Right ventricle myocardium inferior (tissue), 1 donor: ENCODE results near the gene TMX4. TPM values are rescaled to one million over a fixed set of nuclear protein-coding genes. Genes with fewer than 3 reads are reported as not detected.
"Not testable (repeated sequence)": the region's sequence is repeated elsewhere in the genome, so short reads cannot be mapped to it uniquely, and the experiment has no call there.

Experiments
- ATAC-seq: fragments of 200-7000 bp; cut with Tn5 transposase; one replicate; pipeline ENCODE4 v1.9.1; 2020; ENCODE audit warnings: mild to moderate bottlenecking, moderate library complexity
- DNase-seq: peaks from one replicate; pipeline ENCODE4 v3.0.0; 2021; ENCODE audit errors: missing footprints
- intact Hi-C: fragments of 100-400 bp; cut with DNase I; formaldehyde crosslinking; loops from one replicate; pipeline ENCODE4 v1.11.0; 2022
- long read RNA-seq: library from polyadenylated mRNA; unstranded; transcript quantifications from one replicate; pipeline ENCODE4 v2.0.0, GENCODE V29; 2021
- total RNA-seq: library from RNA; stranded (reverse); fragmentation: NEBNext Ultra II Directional; extraction: Animal tissue kit (Norgen Biotek cat#: 25700); gene quantifications from one replicate; pipeline ENCODE4 v1.2.1, GENCODE V29; 2021
- donor health status: DM: no; HTN: yes; CAD: no; lungs with severe emphysema.

The TMX4 gene, protein sequence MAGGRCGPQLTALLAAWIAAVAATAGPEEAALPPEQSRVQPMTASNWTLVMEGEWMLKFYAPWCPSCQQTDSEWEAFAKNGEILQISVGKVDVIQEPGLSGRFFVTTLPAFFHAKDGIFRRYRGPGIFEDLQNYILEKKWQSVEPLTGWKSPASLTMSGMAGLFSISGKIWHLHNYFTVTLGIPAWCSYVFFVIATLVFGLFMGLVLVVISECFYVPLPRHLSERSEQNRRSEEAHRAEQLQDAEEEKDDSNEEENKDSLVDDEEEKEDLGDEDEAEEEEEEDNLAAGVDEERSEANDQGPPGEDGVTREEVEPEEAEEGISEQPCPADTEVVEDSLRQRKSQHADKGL
- total RNA-seq: 114 TPM
- long read RNA-seq, full-length matches to known transcripts: 68 of 83 reads
- long read RNA-seq, partial matches to known transcripts: 2 of 83 reads
- long read RNA-seq, other reads (novel, unspliced or antisense): 13 of 83 reads

DNA sequence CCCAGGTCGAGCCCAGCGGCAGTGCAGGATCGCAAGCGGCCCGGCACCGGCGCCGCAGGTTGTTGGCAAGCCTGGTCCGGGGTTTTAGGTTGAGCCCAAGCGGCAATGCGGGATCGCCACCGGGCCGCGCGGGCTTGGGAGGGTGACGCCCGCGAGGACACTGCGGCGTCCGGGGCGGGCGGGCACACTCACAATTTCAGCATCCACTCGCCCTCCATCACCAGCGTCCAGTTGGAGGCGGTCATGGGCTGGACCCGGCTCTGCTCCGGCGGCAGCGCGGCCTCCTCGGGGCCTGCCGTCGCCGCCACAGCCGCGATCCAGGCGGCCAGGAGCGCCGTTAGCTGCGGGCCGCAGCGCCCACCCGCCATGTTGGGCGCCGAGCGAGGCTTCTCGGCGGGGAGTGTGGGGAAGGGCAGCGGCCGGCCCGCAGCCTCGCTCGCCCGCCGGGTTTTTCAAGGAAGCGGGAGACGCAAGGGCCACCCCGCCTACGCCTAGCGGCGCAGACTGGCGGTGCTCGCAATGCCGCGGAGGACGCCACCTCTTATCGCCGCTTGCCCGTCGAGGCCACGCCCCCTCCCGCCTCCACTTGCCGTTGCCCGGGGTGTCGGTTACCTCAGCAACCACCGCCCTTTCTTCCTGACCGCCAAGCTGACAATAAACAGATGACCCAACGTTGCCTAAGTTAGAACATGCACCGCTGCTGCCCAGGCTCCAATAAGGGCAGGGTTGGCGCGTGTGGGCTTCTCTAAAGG is at the start of gene TMX4:
Gene TMX4, minus strand, starts transcription at position 516 of the 752 bp plus-strand sequence. Its CDS starts 148 bp downstream, at position 368.
- DNase-seq: peak; percentile 100
- ATAC-seq: peak; percentile 97
- intact Hi-C loops: no loop called here

- DNase-seq (no peak), ATAC-seq (no peak)
- intact Hi-C loops: no loop called here
These were observed 47.5 kb upstream of the TMX4 start for GRCh38 chr20:8067082-8067481.

GRCh38 chr20:8066662-8067061 is 47.1 kb upstream of the TMX4 start:
- ATAC-seq (no peak), DNase-seq (no peak)
- intact Hi-C loops: no loop called here

DNA sequence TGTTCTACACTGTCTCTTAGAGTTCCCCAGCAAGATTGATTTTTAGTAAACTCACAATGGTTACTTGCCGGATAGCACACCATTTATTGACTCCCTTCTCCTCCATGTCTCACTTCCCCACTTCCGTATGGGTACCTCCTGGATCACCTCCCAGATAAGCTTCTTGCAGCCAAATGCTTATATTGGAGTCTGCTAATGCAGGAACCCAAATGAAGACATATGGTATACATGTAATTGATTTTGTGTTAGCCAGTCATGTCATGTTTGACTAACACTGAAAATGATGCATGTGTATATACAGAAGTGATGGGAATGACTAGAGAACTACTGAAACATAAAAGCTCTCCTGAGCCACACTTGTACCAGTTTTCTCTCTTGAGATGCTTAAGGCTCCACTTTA is 46.1 kb upstream of the TMX4 start:
- no peak for DNase-seq
- intact Hi-C loops: no loop called here
- ATAC-seq: no peak

DNA sequence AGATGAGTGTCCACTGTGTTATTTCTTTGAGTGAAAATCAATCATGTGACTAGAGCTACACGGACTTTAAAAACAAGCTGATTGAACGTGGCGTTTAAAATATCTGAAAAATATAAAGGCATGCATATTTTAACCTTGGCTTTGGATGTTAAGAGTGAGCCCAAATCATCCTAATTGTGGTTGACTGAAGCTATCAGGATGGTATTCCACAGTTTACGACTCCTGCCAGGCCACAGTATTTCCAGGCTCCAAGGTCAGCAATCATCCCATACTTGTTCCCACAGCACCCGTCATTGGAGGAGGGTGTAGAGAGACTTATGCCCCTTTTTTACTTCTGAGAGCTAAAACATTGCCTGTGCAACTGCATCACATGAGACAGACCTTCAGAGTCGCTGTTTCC is 43.2 kb upstream of the TMX4 start:
- intact Hi-C loops: no loop called here
- no peak for ATAC-seq

GRCh38 chr20:8061861-8062518 is 42.4 kb upstream of the TMX4 start:
- intact Hi-C loops: no loop called here
- no peak for ATAC-seq

More for the DNA sequence above, 43.2 kb upstream of the TMX4 start:
- DNase-seq: no peak

DNA sequence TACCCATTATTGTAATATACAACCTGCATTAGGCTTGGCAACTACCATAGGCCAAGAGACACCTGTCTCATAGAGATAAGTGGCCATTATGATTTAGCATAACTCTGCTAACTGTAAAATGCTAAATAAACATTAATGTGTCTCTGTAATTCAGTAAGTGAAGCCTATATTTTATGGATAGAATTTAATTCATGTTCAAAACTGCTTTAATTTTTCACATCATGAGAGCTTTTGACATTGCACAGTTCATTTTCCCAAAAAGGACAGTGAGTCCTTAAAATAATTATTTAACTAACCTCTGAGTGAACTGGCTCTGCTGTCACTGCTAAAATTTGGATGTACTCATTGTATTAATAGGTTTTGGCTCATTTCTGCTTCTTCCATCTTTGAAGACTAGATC is 41.4 kb upstream of the TMX4 start:
- no peak for ATAC-seq
- intact Hi-C loops: no loop called here

More at GRCh38 chr20:8061861-8062518, 42.4 kb upstream of the TMX4 start:
- no peak for DNase-seq

DNA sequence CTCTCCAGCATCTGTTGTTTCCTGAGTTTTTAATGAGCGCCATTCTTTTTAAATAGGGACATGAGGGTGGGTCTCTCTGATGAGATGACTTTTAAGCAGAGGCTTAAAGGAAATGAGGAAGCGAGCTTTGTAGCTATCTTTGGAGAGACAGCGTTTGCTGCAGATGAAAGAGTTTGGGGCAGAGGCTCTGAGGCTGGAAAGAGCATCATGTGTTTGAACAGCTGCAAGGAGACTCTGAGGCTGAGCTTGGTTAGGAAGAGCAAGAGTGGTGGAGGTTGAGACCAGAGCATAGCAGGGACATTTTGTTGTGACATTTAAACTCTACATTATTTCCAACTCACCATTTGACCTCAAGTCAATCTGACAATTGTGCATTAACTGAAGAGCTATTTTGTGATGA is 38.3 kb upstream of the TMX4 start:
- ATAC-seq (no peak), DNase-seq (no peak)
- intact Hi-C loops: no loop called here

More for the DNA sequence above, 41.4 kb upstream of the TMX4 start:
- no peak for DNase-seq

GRCh38 chr20:8055096-8055495 is 35.5 kb upstream of the TMX4 start:
- no peak for DNase-seq
- ATAC-seq: no peak
- intact Hi-C loops: no loop called here

GRCh38 chr20:8050157-8050837 is 30.7 kb upstream of the TMX4 start:
- DNase-seq: no peak
- ATAC-seq: no peak
- intact Hi-C loops: no loop called here

GRCh38 chr20:8049310-8049709 is 29.7 kb upstream of the TMX4 start:
- DNase-seq (no peak), ATAC-seq (no peak)
- intact Hi-C loops: no loop called here

DNA sequence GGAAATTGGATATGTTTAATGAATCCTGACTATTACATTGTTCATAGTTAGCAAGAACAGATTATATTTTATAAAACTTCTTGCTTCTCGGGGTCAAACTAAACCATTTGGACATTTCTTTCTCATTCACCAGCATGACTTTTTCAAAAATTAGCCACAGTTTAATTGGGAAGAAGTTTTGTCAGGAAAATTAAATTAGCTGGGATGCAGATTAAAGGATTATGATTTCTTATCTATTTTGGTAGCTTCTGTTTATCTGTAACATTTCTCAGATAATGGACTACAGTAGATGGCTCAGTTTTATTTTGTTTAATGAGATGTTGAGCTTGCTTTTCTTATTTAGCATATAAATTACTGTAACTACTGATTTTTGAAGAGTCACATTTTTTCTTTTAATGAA is 26.4 kb upstream of the TMX4 start:
- no peak for ATAC-seq
- intact Hi-C loops: loop anchor here (2.0 kb wide), 1 partner anchor 677 kb away; no protein-coding TSS in a partner anchor
- no peak for DNase-seq

- intact Hi-C loops: loop anchor here (2.0 to 5.0 kb wide), 3 partner anchors 89 to 679 kb away; partner anchors contain the start of gene PLCB1
- DNase-seq (peak; percentile 13), ATAC-seq (peak; percentile 46)
These were observed 24.2 kb upstream of the TMX4 start for GRCh38 chr20:8043687-8044282.

- ATAC-seq: no peak
- DNase-seq: no peak
- intact Hi-C loops: no loop called here
These were observed 19.5 kb upstream of the TMX4 start for GRCh38 chr20:8039042-8039441.

DNA sequence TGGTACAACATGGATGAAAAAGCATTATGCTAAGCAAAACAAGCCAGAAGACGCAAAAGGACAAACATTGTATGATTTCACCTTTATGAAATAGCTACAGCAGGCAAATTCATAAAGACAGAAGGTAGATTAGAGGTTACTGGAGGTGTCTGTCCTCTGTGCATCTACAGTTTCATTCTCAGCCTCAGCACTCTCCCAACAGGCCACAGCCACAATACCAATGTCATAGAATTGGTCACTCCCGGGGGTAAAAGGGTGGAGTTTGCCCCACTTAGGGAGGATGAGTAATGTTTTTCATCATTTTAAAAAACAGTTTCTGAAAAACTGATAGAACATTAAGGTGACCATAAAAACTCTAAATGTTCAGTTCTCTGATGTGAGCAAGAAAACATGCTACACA is 17.2 kb upstream of the TMX4 start:
- DNase-seq (no peak), ATAC-seq (no peak)
- intact Hi-C loops: no loop called here

- DNase-seq (no peak), ATAC-seq (no peak)
- intact Hi-C loops: no loop called here
These were observed 13.7 kb upstream of the TMX4 start for GRCh38 chr20:8033151-8033841.

DNA sequence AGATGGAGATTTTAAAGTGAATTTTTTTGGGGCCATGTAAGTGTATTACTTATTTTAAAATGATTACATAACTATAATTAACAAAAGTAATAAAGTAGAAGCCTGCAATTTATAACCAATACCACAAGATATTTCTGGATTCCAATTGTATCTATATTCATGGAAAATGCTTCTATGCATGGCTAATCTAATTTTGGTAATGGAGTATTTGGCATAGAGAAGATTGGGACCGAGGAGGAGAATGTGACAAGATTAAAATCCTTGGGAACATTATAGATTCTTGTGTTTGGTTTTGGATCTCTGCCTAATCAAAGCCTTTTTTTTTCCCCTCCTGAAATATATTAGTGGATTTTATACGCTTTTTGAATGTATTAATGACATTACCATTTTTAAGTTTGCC is 12.9 kb upstream of the TMX4 start:
- intact Hi-C loops: no loop called here
- DNase-seq (no peak), ATAC-seq (no peak)

DNA sequence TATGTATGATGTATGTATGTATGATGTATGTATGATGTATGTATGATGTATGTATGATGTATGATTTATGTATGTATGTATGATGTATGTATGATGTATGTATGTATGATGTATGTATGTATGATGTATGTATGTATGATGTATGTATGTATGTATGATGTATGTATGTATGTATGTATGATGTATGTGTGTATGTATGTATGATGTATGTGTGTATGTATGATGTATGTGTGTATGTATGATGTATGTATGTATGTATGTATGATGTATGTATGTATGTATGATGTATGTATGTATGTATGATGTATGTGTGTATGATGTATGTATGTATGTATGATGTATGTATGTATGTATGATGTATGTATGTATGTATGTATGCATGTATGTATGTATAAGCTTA is 12.0 kb upstream of the TMX4 start:
- not testable (repeated sequence) for DNase-seq, ATAC-seq

More for the DNA sequence above, 12.0 kb upstream of the TMX4 start:
- intact Hi-C loops: not testable (repeated sequence)
